WTC11 (cell line): Measurements from ENCODE around the gene LRMDA. TPM values are rescaled to one million over a fixed set of nuclear protein-coding genes. Genes with fewer than 3 reads are reported as not detected.

ENCODE experiments used
- ATAC-seq: fragments of 200-7000 bp; cut with Tn5 transposase; 2 replicates; pipeline ENCODE4 v1.10.0; 2021; ENCODE audit warnings: mild to moderate bottlenecking, moderate library complexity
- CTCF ChIA-PET: fragments of 300-600 bp; sonication (Branson Sonifier 250); formaldehyde crosslinking; loops from one replicate; lab custom pipeline; 2021; ENCODE audit warnings: antibody characterized with exemption; lab: Charles Lee
- POLR2A ChIA-PET: fragments of 350-600 bp; sonication (Branson Sonifier 250); formaldehyde crosslinking; loops from one replicate; lab custom pipeline; 2021; ENCODE audit warnings: antibody characterized with exemption; lab: Charles Lee
- DNase-seq: peaks from one replicate; pipeline ENCODE4 v3.0.0; 2021; ENCODE audit warnings: low spot score
- H3K27ac Mint-ChIP-seq: 2 replicates; pipeline ENCODE4 v1.8.0; 2021; ENCODE audit warnings: mixed read lengths
- H3K27me3 Mint-ChIP-seq: 2 replicates; pipeline ENCODE4 v1.8.0; 2021; ENCODE audit warnings: low read depth, mild to moderate bottlenecking, moderate library complexity, mixed read lengths
- H3K36me3 Mint-ChIP-seq: 2 replicates; pipeline ENCODE4 v1.8.0; 2021; ENCODE audit warnings: mixed read lengths
- H3K4me1 Mint-ChIP-seq: 2 replicates; pipeline ENCODE4 v1.8.0; 2022; ENCODE audit warnings: mixed read lengths
- H3K4me3 Mint-ChIP-seq: 2 replicates; pipeline ENCODE4 v1.8.0; 2021; ENCODE audit warnings: mild to moderate bottlenecking, moderate library complexity, mixed read lengths
- H3K9me3 Mint-ChIP-seq: 2 replicates; pipeline ENCODE4 v1.8.0; 2021; ENCODE audit warnings: mixed read lengths
- ELF4 ChIP-seq: sonication (generic); formaldehyde crosslinking; IDR thresholded peaks from 2 replicates; pipeline ENCODE4 v1.8.1; 2022; ENCODE audit warnings: low read depth, mild to moderate bottlenecking, moderate library complexity, missing genetic modification reagents
- FOXP1 ChIP-seq: sonication (generic); formaldehyde crosslinking; IDR thresholded peaks from 2 replicates; pipeline ENCODE4 v1.8.0; 2022; ENCODE audit warnings: missing genetic modification reagents, mild to moderate bottlenecking, moderate library complexity, borderline replicate concordance
- IRF2 ChIP-seq: sonication (generic); formaldehyde crosslinking; IDR thresholded peaks from 2 replicates; pipeline ENCODE4 v1.8.0; 2022; ENCODE audit warnings: low read depth, missing genetic modification reagents, borderline replicate concordance
- RELA ChIP-seq: sonication (generic); formaldehyde crosslinking; IDR thresholded peaks from 2 replicates; pipeline ENCODE4 v1.8.1; 2022; ENCODE audit warnings: missing genetic modification reagents, mild to moderate bottlenecking, borderline replicate concordance
- TEAD1 ChIP-seq: sonication (generic); formaldehyde crosslinking; IDR thresholded peaks from 2 replicates; pipeline ENCODE4 v1.8.0; 2022; ENCODE audit warnings: mild to moderate bottlenecking, missing genetic modification reagents
- ZNF219 ChIP-seq: sonication (generic); formaldehyde crosslinking; IDR thresholded peaks from 2 replicates; pipeline ENCODE4 v1.8.0; 2023; ENCODE audit warnings: missing genetic modification reagents, mild to moderate bottlenecking, borderline replicate concordance
- ZNF396 ChIP-seq: fragments of 250-450 bp; sonication (Bioruptor Pico); IDR thresholded peaks from 2 replicates; pipeline ENCODE4 v1.8.0; 2021; ENCODE audit warnings: mild to moderate bottlenecking, moderate library complexity, borderline replicate concordance
- total RNA-seq: library from RNA; stranded (reverse); gene quantifications from 3 replicates; pipeline ENCODE4 v1.2.3, GENCODE V29; 2021
- TF ChIP-seq, protein P1 (sequence below): fragments of 250-450 bp; sonication (Bioruptor Pico); IDR thresholded peaks from 2 replicates; pipeline ENCODE4 v1.9.0; 2021; ENCODE audit warnings: mild to moderate bottlenecking
- TF ChIP-seq, protein P2 (sequence below): sonication (generic); formaldehyde crosslinking; IDR thresholded peaks from 2 replicates; pipeline ENCODE4 v1.8.1; 2022; ENCODE audit warnings: low read depth, missing genetic modification reagents, borderline replicate concordance
- TF ChIP-seq, protein P3 (sequence below): fragments of 250-450 bp; sonication (Bioruptor Pico); IDR thresholded peaks from 2 replicates; pipeline ENCODE4 v1.9.0; 2021; ENCODE audit warnings: mild to moderate bottlenecking, borderline replicate concordance
- TF ChIP-seq, protein P4 (sequence below): sonication (generic); formaldehyde crosslinking; IDR thresholded peaks from 2 replicates; pipeline ENCODE4 v1.8.1; 2023; ENCODE audit warnings: mild to moderate bottlenecking, missing genetic modification reagents, moderate library complexity
- TF ChIP-seq, protein P5 (sequence below): fragments of 250-450 bp; sonication (Bioruptor Pico); IDR thresholded peaks from 2 replicates; pipeline ENCODE4 v1.8.0; 2021; ENCODE audit warnings: mild to moderate bottlenecking
- TF ChIP-seq, protein P6 (sequence below): fragments of 250-450 bp; sonication (Bioruptor Pico); conservative IDR thresholded peaks from 2 replicates; pipeline ENCODE4 v1.9.0; 2021; ENCODE audit warnings: mild to moderate bottlenecking
- TF ChIP-seq, protein P7 (sequence below): fragments of 200-600 bp; IDR thresholded peaks from 2 replicates; pipeline ENCODE4 v1.8.0; 2022; ENCODE audit warnings: antibody characterized with exemption

The LRMDA gene
- total RNA-seq, 1 experiment from 2014 or later, result 0.92 TPM

DNA sequence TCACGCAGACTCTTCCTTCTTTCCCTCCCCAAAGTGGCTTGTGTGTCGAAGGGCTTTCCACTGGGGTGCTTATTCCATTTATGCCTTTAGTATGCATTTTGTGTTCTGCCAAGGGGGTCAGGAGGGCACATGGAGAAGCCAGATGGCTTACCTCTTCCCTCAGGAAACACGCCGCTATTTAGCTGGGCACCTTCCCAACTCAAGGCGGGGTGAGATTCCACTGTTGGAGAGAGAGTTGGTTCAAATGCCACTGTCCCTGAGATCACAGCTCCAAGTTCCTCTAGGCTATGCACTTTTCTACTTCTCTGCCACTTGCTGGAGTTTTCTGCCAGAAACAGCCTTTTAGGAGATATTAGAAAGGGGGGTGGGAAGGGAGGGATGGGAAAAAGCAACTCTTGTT is 1091.8 kb downstream of the LRMDA start:
- DNase-seq (no peak), ATAC-seq (no peak)
- no peaks in the 10 kb centered on the region for H3K36me3 Mint-ChIP-seq
- H3K9me3 Mint-ChIP-seq, result peaks cover 8% of the 10 kb centered on the region
- no peaks in the 10 kb centered on the region for H3K27me3 Mint-ChIP-seq
- TF ChIP-seq, protein P1, sequence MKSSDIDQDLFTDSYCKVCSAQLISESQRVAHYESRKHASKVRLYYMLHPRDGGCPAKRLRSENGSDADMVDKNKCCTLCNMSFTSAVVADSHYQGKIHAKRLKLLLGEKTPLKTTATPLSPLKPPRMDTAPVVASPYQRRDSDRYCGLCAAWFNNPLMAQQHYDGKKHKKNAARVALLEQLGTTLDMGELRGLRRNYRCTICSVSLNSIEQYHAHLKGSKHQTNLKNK, result no peak
- no peak for TF ChIP-seq TEAD1 (CRISPR knock-in tag)
- no peak for TF ChIP-seq ZNF396
- TF ChIP-seq, protein P2, sequence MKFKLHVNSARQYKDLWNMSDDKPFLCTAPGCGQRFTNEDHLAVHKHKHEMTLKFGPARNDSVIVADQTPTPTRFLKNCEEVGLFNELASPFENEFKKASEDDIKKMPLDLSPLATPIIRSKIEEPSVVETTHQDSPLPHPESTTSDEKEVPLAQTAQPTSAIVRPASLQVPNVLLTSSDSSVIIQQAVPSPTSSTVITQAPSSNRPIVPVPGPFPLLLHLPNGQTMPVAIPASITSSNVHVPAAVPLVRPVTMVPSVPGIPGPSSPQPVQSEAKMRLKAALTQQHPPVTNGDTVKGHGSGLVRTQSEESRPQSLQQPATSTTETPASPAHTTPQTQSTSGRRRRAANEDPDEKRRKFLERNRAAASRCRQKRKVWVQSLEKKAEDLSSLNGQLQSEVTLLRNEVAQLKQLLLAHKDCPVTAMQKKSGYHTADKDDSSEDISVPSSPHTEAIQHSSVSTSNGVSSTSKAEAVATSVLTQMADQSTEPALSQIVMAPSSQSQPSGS, result no peak
- TF ChIP-seq, protein P3, sequence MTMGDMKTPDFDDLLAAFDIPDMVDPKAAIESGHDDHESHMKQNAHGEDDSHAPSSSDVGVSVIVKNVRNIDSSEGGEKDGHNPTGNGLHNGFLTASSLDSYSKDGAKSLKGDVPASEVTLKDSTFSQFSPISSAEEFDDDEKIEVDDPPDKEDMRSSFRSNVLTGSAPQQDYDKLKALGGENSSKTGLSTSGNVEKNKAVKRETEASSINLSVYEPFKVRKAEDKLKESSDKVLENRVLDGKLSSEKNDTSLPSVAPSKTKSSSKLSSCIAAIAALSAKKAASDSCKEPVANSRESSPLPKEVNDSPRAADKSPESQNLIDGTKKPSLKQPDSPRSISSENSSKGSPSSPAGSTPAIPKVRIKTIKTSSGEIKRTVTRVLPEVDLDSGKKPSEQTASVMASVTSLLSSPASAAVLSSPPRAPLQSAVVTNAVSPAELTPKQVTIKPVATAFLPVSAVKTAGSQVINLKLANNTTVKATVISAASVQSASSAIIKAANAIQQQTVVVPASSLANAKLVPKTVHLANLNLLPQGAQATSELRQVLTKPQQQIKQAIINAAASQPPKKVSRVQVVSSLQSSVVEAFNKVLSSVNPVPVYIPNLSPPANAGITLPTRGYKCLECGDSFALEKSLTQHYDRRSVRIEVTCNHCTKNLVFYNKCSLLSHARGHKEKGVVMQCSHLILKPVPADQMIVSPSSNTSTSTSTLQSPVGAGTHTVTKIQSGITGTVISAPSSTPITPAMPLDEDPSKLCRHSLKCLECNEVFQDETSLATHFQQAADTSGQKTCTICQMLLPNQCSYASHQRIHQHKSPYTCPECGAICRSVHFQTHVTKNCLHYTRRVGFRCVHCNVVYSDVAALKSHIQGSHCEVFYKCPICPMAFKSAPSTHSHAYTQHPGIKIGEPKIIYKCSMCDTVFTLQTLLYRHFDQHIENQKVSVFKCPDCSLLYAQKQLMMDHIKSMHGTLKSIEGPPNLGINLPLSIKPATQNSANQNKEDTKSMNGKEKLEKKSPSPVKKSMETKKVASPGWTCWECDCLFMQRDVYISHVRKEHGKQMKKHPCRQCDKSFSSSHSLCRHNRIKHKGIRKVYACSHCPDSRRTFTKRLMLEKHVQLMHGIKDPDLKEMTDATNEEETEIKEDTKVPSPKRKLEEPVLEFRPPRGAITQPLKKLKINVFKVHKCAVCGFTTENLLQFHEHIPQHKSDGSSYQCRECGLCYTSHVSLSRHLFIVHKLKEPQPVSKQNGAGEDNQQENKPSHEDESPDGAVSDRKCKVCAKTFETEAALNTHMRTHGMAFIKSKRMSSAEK (CRISPR knock-in tag), result no peak
- TF ChIP-seq, protein P4, sequence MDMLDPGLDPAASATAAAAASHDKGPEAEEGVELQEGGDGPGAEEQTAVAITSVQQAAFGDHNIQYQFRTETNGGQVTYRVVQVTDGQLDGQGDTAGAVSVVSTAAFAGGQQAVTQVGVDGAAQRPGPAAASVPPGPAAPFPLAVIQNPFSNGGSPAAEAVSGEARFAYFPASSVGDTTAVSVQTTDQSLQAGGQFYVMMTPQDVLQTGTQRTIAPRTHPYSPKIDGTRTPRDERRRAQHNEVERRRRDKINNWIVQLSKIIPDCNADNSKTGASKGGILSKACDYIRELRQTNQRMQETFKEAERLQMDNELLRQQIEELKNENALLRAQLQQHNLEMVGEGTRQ (CRISPR knock-in tag), result no peak
- TF ChIP-seq, protein P5, sequence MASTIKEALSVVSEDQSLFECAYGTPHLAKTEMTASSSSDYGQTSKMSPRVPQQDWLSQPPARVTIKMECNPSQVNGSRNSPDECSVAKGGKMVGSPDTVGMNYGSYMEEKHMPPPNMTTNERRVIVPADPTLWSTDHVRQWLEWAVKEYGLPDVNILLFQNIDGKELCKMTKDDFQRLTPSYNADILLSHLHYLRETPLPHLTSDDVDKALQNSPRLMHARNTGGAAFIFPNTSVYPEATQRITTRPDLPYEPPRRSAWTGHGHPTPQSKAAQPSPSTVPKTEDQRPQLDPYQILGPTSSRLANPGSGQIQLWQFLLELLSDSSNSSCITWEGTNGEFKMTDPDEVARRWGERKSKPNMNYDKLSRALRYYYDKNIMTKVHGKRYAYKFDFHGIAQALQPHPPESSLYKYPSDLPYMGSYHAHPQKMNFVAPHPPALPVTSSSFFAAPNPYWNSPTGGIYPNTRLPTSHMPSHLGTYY (CRISPR knock-in tag), result no peak
- TF ChIP-seq IRF2 (CRISPR knock-in tag), result no peak
- TF ChIP-seq, protein P6, sequence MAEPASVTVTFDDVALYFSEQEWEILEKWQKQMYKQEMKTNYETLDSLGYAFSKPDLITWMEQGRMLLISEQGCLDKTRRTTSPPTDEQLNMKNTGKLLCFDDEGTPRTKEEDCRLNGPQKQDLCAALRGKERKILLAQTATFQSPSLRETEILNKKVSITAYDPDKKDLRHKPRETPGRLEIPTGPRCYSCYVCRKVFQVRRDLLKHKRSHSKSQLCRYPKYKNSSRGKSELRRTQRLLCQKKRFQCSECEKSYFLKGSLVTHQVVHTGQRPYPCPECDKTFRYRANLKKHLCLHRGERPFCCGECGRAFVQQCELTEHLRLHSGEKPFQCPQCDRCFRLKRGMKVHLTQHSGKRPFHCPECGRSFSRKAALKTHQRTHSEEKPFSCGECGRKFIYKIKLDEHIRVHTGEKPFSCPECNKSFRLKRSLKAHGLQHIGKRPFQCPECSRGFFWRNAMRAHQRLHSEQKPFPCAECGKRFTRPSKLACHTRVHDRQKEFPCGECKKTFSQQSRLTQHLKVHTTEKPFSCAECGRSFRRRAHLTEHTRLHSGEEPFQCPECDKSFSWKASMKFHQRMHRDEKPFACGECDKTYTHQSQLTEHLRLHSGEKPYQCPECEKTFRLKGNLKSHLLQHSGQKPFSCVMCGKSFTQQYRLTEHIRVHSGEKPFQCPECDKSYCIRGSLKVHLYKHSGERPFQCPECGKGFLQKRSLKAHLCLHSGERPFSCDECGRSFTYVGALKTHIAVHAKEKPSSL (CRISPR knock-in tag), result no peak
- no peak for TF ChIP-seq ZNF219 (CRISPR knock-in tag)
- TF ChIP-seq ELF4 (CRISPR knock-in tag), result no peak
- no peak for TF ChIP-seq RELA
- TF ChIP-seq, protein P7, sequence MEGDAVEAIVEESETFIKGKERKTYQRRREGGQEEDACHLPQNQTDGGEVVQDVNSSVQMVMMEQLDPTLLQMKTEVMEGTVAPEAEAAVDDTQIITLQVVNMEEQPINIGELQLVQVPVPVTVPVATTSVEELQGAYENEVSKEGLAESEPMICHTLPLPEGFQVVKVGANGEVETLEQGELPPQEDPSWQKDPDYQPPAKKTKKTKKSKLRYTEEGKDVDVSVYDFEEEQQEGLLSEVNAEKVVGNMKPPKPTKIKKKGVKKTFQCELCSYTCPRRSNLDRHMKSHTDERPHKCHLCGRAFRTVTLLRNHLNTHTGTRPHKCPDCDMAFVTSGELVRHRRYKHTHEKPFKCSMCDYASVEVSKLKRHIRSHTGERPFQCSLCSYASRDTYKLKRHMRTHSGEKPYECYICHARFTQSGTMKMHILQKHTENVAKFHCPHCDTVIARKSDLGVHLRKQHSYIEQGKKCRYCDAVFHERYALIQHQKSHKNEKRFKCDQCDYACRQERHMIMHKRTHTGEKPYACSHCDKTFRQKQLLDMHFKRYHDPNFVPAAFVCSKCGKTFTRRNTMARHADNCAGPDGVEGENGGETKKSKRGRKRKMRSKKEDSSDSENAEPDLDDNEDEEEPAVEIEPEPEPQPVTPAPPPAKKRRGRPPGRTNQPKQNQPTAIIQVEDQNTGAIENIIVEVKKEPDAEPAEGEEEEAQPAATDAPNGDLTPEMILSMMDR, result no peak
- no peak for TF ChIP-seq FOXP1 (CRISPR knock-in tag)
- CTCF ChIA-PET, result interaction anchor here (1.2 kb wide), 1 partner anchor 208 kb away, joined by 3 read pairs; no protein-coding TSS in a partner anchor
- POLR2A ChIA-PET, result no interaction called here
- no peak overlapping the region for H3K4me3 Mint-ChIP-seq
- no peak overlapping the region for H3K27ac Mint-ChIP-seq
- peaks cover 7% of the 10 kb centered on the region; the same call in 1 of the 2 replicates for H3K4me1 Mint-ChIP-seq
